Gastrocnemius medialis (tissue), 4 donors: ENCODE measurements around the gene CDC25B. TPM values are rescaled to one million over a fixed set of nuclear protein-coding genes. Genes with fewer than 3 reads are reported as not detected.

Experiments used
- ATAC-seq, 2 donors: fragments of 150-250 bp; one replicate each; pipeline ENCODE4 v1.9.1; 2016
- DNase-seq, 2 donors: peaks; one replicate each; pipeline ENCODE4 v3.0.0-alpha.2; 2019
- H3K27ac ChIP-seq, 4 donors: fragments of 200-600 bp; sonication (generic); 1 replicate in 1 of 4; 2 replicates in 3 of 4; pipeline ENCODE4 v1.5.1; 2016 to 2018; ENCODE audit warnings: mild to moderate bottlenecking in 2 of 4, moderate library complexity in 1 of 4
- H3K27me3 ChIP-seq, 3 donors: fragments of 200-600 bp; sonication (generic) in 2 of 3; 1 replicate in 1 of 3; 2 replicates in 2 of 3; pipeline versions ENCODE4 v1.5.1 to v1.6.0; 2016 to 2019; ENCODE audit warnings: mild to moderate bottlenecking in 1 of 3, moderate library complexity in 1 of 3
- H3K36me3 ChIP-seq, 2 donors: fragments of 200-600 bp; sonication (generic) in 1 of 2; one replicate each; pipeline ENCODE4 v1.5.1; 2017 to 2018
- H3K4me1 ChIP-seq, 2 donors: fragments of 200-600 bp; sonication (generic) in 1 of 2; one replicate each; pipeline ENCODE4 v1.5.1; 2016 to 2017; ENCODE audit warnings: mild to moderate bottlenecking in 2 of 2
- H3K4me3 ChIP-seq, 4 donors: fragments of 200-600 bp; sonication (generic) in 3 of 4; 1 replicate in 1 of 4; 2 replicates in 3 of 4; pipeline ENCODE4 v1.5.1; 2016 to 2019; ENCODE audit warnings: mild to moderate bottlenecking in 2 of 4
- H3K9me3 ChIP-seq, 3 donors: fragments of 200-600 bp; sonication (generic) in 2 of 3; 1 replicate in 1 of 3; 2 replicates in 2 of 3; pipeline ENCODE4 v1.5.1; 2016 to 2019
- CTCF ChIP-seq, 5 experiments: fragments of 450-650 bp in 3 of 5; fragments of 200-600 bp in 2 of 5; sonication (generic) in 2 of 5; IDR thresholded peaks in 4 of 5; conservative IDR thresholded peaks in 1 of 5; 1 replicate in 4 of 5; 2 replicates in 1 of 5; pipeline ENCODE4 v1.5.1; 2016 to 2019; ENCODE audit warnings: antibody characterized with exemption in 5 of 5, mild to moderate bottlenecking in 3 of 5, moderate library complexity in 3 of 5
- POLR2A ChIP-seq, 2 donors: fragments of 450-650 bp; IDR thresholded peaks; one replicate each; pipeline ENCODE4 v1.6.1; 2017; ENCODE audit warnings: antibody characterized with exemption in 2 of 2, mild to moderate bottlenecking in 2 of 2, moderate library complexity in 2 of 2
- in situ Hi-C, 4 donors: fragments of 200-750 bp; cut with MboI; loops; one replicate each; pipeline versions ENCODE4 v1.15.0 to v1.8.0; 2017; ENCODE audit warnings: low sequenced_read_pairs in 4 of 4
- intact Hi-C: fragments of 100-400 bp; cut with DNase I; formaldehyde crosslinking; loops from one replicate; pipeline ENCODE4 v1.15.1; 2023; ENCODE audit warnings: low total_unique reads
- total RNA-seq, 4 donors: library from RNA; depleted of rRNA; stranded (reverse); fragments of >200 nt; gene quantifications; one replicate each; pipeline versions ENCODE4 v1.1.0 to v1.2.3, GENCODE V29; 2016

Gene CDC25B
- total RNA-seq: 10 to 100 TPM in 2 of 4 donors, 1 to 10 TPM in 2; 2.3 to 17.3 (median 10.1) TPM

- peak within 1 kb of the TSS; percentile 79 to 94 (median 88) for H3K27ac ChIP-seq
- peak within 1 kb of the TSS; percentile 60 to 90 (median 74) for H3K4me3 ChIP-seq
- in situ Hi-C loops: no loop called here
- TF ChIP-seq POLR2A (IDR thresholded peaks at IDR 0.05) (peak; percentile 55), CTCF (IDR thresholded peaks at IDR 0.05 in 4 of 5, conservative IDR thresholded peaks at IDR 0.05 in 1 of 5) (peak; percentile 58 to 83 (median 74))
- H3K9me3 ChIP-seq: no peaks in the 10 kb centered on the region
- DNase-seq: peak; percentile 90
- H3K4me1 ChIP-seq: peaks cover 0 to 5% of the 10 kb centered on the region in 2 donors
- peak; percentile 95 to 97 for ATAC-seq
- no peaks in the 10 kb centered on the region for H3K27me3 ChIP-seq
- H3K36me3 ChIP-seq: no peaks in the 10 kb centered on the region
- intact Hi-C loops: loop anchor here (1.0 kb wide), 1 partner anchor 25 kb away; the partner anchor contains the start of gene AP5S1
These were observed at the start of gene CDC25B for GRCh38 chr20:3795511-3796468. Gene CDC25B, plus strand, starts transcription at chr20:3796310. Its CDS starts 222 bp downstream, at chr20:3796532.

- TF ChIP-seq CTCF (IDR thresholded peaks at IDR 0.05 in 4 of 5, conservative IDR thresholded peaks at IDR 0.05 in 1 of 5): no peak
- TF ChIP-seq POLR2A (IDR thresholded peaks at IDR 0.05): no peak
- H3K4me1 ChIP-seq: no peaks in the 10 kb centered on the region
- peaks cover 8 to 29% (median 22%) of the 10 kb centered on the region in 3 donors for H3K27me3 ChIP-seq
- DNase-seq (no peak), ATAC-seq (no peak)
- in situ Hi-C loops: no loop called here
- no peak overlapping the region for H3K27ac ChIP-seq
- H3K9me3 ChIP-seq: no peaks in the 10 kb centered on the region
- no peaks in the 10 kb centered on the region for H3K36me3 ChIP-seq
- intact Hi-C loops: no loop called here
- H3K4me3 ChIP-seq: no peak overlapping the region
These were observed 48.6 kb upstream of the CDC25B start for GRCh38 chr20:3747471-3747870.

- TF ChIP-seq POLR2A (IDR thresholded peaks at IDR 0.05) (no peak), CTCF (IDR thresholded peaks at IDR 0.05 in 4 of 5, conservative IDR thresholded peaks at IDR 0.05 in 1 of 5) (no peak)
- Histone ChIP-seq H3K27me3 (peaks cover 8 to 29% (median 22%) of the 10 kb centered on the region in 3 donors), H3K9me3 (no peaks in the 10 kb centered on the region), H3K27ac (no peak overlapping the region), H3K36me3 (no peaks in the 10 kb centered on the region), H3K4me3 (no peak overlapping the region), H3K4me1 (no peaks in the 10 kb centered on the region)
- DNase-seq (no peak), ATAC-seq (no peak)
- in situ Hi-C loops: no loop called here
- intact Hi-C loops: no loop called here
These were observed 48.0 kb upstream of the CDC25B start for GRCh38 chr20:3748073-3748472.

GRCh38 chr20:3749087-3749688 is 46.9 kb upstream of the CDC25B start:
- DNase-seq: no peak
- in situ Hi-C loops: no loop called here
- no peaks in the 10 kb centered on the region for H3K36me3 ChIP-seq
- no peak overlapping the region for H3K27ac ChIP-seq
- intact Hi-C loops: no loop called here
- peaks cover 8 to 29% (median 22%) of the 10 kb centered on the region in 3 donors for H3K27me3 ChIP-seq
- no peaks in the 10 kb centered on the region for H3K4me1 ChIP-seq
- H3K4me3 ChIP-seq: no peak overlapping the region
- TF ChIP-seq POLR2A (IDR thresholded peaks at IDR 0.05) (no peak), CTCF (IDR thresholded peaks at IDR 0.05 in 4 of 5, conservative IDR thresholded peaks at IDR 0.05 in 1 of 5) (no peak)
- no peaks in the 10 kb centered on the region for H3K9me3 ChIP-seq
- ATAC-seq: no peak
